CD4-positive, alpha-beta T cell treated with Interferon alpha-2 for 1 hour (primary cell): ENCODE data around the gene PACRG.

Source experiments
- DNase-seq, 2 donors: peaks; one replicate each; pipeline ENCODE4 v3.0.0-alpha.2; 2020 to 2022

Gene PACRG

GRCh38 chr6:162798546-162799266 is 70.9 kb downstream of the PACRG start:
- peak in 1 of 2 donors; percentile 4 for DNase-seq

- no peak for DNase-seq
These were observed 86.7 kb downstream of the PACRG start for GRCh38 chr6:162814426-162814973.

- no peak for DNase-seq
These were observed 89.4 kb downstream of the PACRG start for GRCh38 chr6:162817196-162817595.

GRCh38 chr6:162819284-162819683 is 91.5 kb downstream of the PACRG start:
- DNase-seq: no peak

GRCh38 chr6:162821102-162821501 is 93.3 kb downstream of the PACRG start:
- DNase-seq: no peak

GRCh38 chr6:162825597-162825996 is 97.8 kb downstream of the PACRG start:
- DNase-seq: peak in 1 of 2 donors; percentile 11

GRCh38 chr6:162829013-162829742 is 101.4 kb downstream of the PACRG start:
- DNase-seq: no peak

- DNase-seq: no peak
These were observed 106.0 kb downstream of the PACRG start for GRCh38 chr6:162833776-162834175.

GRCh38 chr6:162845972-162846371 is 118.2 kb downstream of the PACRG start:
- no peak for DNase-seq

GRCh38 chr6:162846723-162847122 is 118.9 kb downstream of the PACRG start:
- no peak for DNase-seq

- no peak for DNase-seq
These were observed 121.5 kb downstream of the PACRG start for GRCh38 chr6:162849269-162849668.

GRCh38 chr6:162852192-162852591 is 124.4 kb downstream of the PACRG start:
- no peak for DNase-seq

- DNase-seq: no peak
These were observed 125.2 kb downstream of the PACRG start for GRCh38 chr6:162852840-162853577.

- no peak for DNase-seq
These were observed 126.5 kb downstream of the PACRG start for GRCh38 chr6:162854228-162854627.

- DNase-seq: no peak
These were observed 127.0 kb downstream of the PACRG start for GRCh38 chr6:162854734-162855191.

- DNase-seq: no peak
These were observed 129.1 kb downstream of the PACRG start for GRCh38 chr6:162856885-162857284.

- no peak for DNase-seq
These were observed 129.6 kb downstream of the PACRG start for GRCh38 chr6:162857326-162857725.

- DNase-seq: no peak
These were observed 134.7 kb downstream of the PACRG start for GRCh38 chr6:162862462-162862861.

GRCh38 chr6:162862941-162863340 is 135.2 kb downstream of the PACRG start:
- no peak for DNase-seq

- DNase-seq: no peak
These were observed 136.0 kb downstream of the PACRG start for GRCh38 chr6:162863821-162864220.

- no peak for DNase-seq
These were observed 137.1 kb downstream of the PACRG start for GRCh38 chr6:162864911-162865310.

GRCh38 chr6:162866656-162867055 is 138.9 kb downstream of the PACRG start:
- DNase-seq: no peak

- DNase-seq: no peak
These were observed 140.6 kb downstream of the PACRG start for GRCh38 chr6:162868397-162868796.
